GM06990 (cell line): ENCODE results near the gene TNFRSF4.

Source experiments
- DNase-seq: peaks from one replicate; pipeline ENCODE4 v3.0.0-alpha.2; 2011; ENCODE audit not compliant: insufficient read length; ENCODE audit errors: extremely low read depth
- H3K27me3 ChIP-seq: replicated peaks from 2 replicates; pipeline ENCODE4 v1.6.0; 2011; ENCODE audit warnings: low read length; ENCODE audit not compliant: control insufficient read depth, insufficient read depth
- H3K36me3 ChIP-seq: 2 replicates; pipeline ENCODE4 v1.5.1; 2011; ENCODE audit warnings: low read length; ENCODE audit not compliant: control insufficient read depth, insufficient read depth
- H3K4me3 ChIP-seq: replicated peaks from 2 replicates; pipeline ENCODE4 v1.5.1; 2011; ENCODE audit warnings: low read depth, mild to moderate bottlenecking, control low read depth, low read length
- CTCF ChIP-seq: IDR thresholded peaks from 2 replicates; pipeline ENCODE4 v1.5.1; 2011; ENCODE audit warnings: low read length, control low read depth, mild to moderate bottlenecking, inconsistent platforms; ENCODE audit not compliant: insufficient read depth, poor library complexity, severe bottlenecking

Gene TNFRSF4

GRCh38 chr1:1181938-1182410, 32.0 kb downstream of the TNFRSF4 start:
- Histone ChIP-seq H3K4me3 (no peak overlapping the region), H3K36me3 (no peaks in the 10 kb centered on the region), H3K27me3 (no peaks in the 10 kb centered on the region; the same call in none of the 2 replicates)
- no peak for TF ChIP-seq CTCF
- DNase-seq = peak; percentile 0

- peak; percentile 3 for DNase-seq
- H3K4me3 ChIP-seq = no peak overlapping the region
- TF ChIP-seq CTCF = no peak
- no peaks in the 10 kb centered on the region for H3K36me3 ChIP-seq
- no peaks in the 10 kb centered on the region; the same call in none of the 2 replicates for H3K27me3 ChIP-seq
These were observed 32.6 kb downstream of the TNFRSF4 start for GRCh38 chr1:1181129-1181937.

GRCh38 chr1:1179983-1180861, 33.7 kb downstream of the TNFRSF4 start:
- peak; percentile 6 for DNase-seq

GRCh38 chr1:1179346-1179982, 34.5 kb downstream of the TNFRSF4 start:
- no peaks in the 10 kb centered on the region; the same call in none of the 2 replicates for H3K27me3 ChIP-seq

More at GRCh38 chr1:1179983-1180861, 33.7 kb downstream of the TNFRSF4 start:
- Histone ChIP-seq H3K27me3 (no peaks in the 10 kb centered on the region; the same call in none of the 2 replicates), H3K36me3 (no peaks in the 10 kb centered on the region), H3K4me3 (no peak overlapping the region)
- no peak for TF ChIP-seq CTCF

More at GRCh38 chr1:1179346-1179982, 34.5 kb downstream of the TNFRSF4 start:
- TF ChIP-seq CTCF = no peak
- DNase-seq = no peak
- H3K36me3 ChIP-seq = no peaks in the 10 kb centered on the region
- no peak overlapping the region for H3K4me3 ChIP-seq
